ENCODE measurements around the gene PARP11.

- no peak for TF ChIP-seq CTCF (IDR thresholded peaks at IDR 0.05)
- no peak for TF ChIP-seq POLR2A (IDR thresholded peaks at IDR 0.05)
- no peak for TF ChIP-seq POLR2AphosphoS5 (IDR thresholded peaks at IDR 0.05)
Measured at GRCh38 chr12:3770891-3771290, 102.3 kb downstream of the PARP11 start.
